ENCODE data around the gene DTD2. TPM values are rescaled to one million over a fixed set of nuclear protein-coding genes. Genes with fewer than 3 reads are reported as not detected.

Gene DTD2
- total RNA-seq, 1 donor from 2014 or later, result 10.3 TPM

- TF ChIP-seq CTCF (IDR thresholded peaks at IDR 0.05; ENCODE audit: partially characterized antibody, unreplicated experiment), result no peak
Measured at GRCh38 chr14:31435276-31435675, 22.0 kb downstream of the DTD2 start.

GRCh38 chr14:31430634-31431264, 26.6 kb downstream of the DTD2 start:
- no peak for DNase-seq
- Mint-ChIP-seq H3K36me3 (ENCODE audit: unreplicated experiment) (peaks cover 7% of the 10 kb centered on the region), H3K4me3 (ENCODE audit: unreplicated experiment) (no peak overlapping the region), H3K27me3 (ENCODE audit: unreplicated experiment) (no peaks in the 10 kb centered on the region), H3K4me1 (ENCODE audit: low read depth, unreplicated experiment) (no peaks in the 10 kb centered on the region), H3K27ac (ENCODE audit: unreplicated experiment) (no peak overlapping the region), H3K9me3 (ENCODE audit: unreplicated experiment) (no peaks in the 10 kb centered on the region)
- TF ChIP-seq CTCF (IDR thresholded peaks at IDR 0.05; ENCODE audit: partially characterized antibody, unreplicated experiment), result no peak

More at GRCh38 chr14:31435276-31435675, 22.0 kb downstream of the DTD2 start:
- Mint-ChIP-seq H3K36me3 (ENCODE audit: unreplicated experiment) (peaks cover 12% of the 10 kb centered on the region), H3K27me3 (ENCODE audit: unreplicated experiment) (no peaks in the 10 kb centered on the region), H3K9me3 (ENCODE audit: unreplicated experiment) (no peaks in the 10 kb centered on the region), H3K4me1 (ENCODE audit: low read depth, unreplicated experiment) (no peaks in the 10 kb centered on the region), H3K27ac (ENCODE audit: unreplicated experiment) (no peak overlapping the region), H3K4me3 (ENCODE audit: unreplicated experiment) (no peak overlapping the region)
- DNase-seq, result no peak

GRCh38 chr14:31429791-31430190, 27.5 kb downstream of the DTD2 start:
- H3K9me3 Mint-ChIP-seq (ENCODE audit: unreplicated experiment), result no peaks in the 10 kb centered on the region
- TF ChIP-seq CTCF (IDR thresholded peaks at IDR 0.05; ENCODE audit: partially characterized antibody, unreplicated experiment), result no peak
- H3K27ac Mint-ChIP-seq (ENCODE audit: unreplicated experiment), result no peak overlapping the region
- H3K27me3 Mint-ChIP-seq (ENCODE audit: unreplicated experiment), result no peaks in the 10 kb centered on the region
- peaks cover 7% of the 10 kb centered on the region for H3K36me3 Mint-ChIP-seq (ENCODE audit: unreplicated experiment)
- no peak for DNase-seq
- no peaks in the 10 kb centered on the region for H3K4me1 Mint-ChIP-seq (ENCODE audit: low read depth, unreplicated experiment)
- H3K4me3 Mint-ChIP-seq (ENCODE audit: unreplicated experiment), result no peak overlapping the region

GRCh38 chr14:31428011-31428410, 29.3 kb downstream of the DTD2 start:
- Mint-ChIP-seq H3K27ac (ENCODE audit: unreplicated experiment) (no peak overlapping the region), H3K27me3 (ENCODE audit: unreplicated experiment) (no peaks in the 10 kb centered on the region), H3K4me1 (ENCODE audit: low read depth, unreplicated experiment) (no peaks in the 10 kb centered on the region), H3K36me3 (ENCODE audit: unreplicated experiment) (peaks cover 7% of the 10 kb centered on the region), H3K9me3 (ENCODE audit: unreplicated experiment) (no peaks in the 10 kb centered on the region), H3K4me3 (ENCODE audit: unreplicated experiment) (no peak overlapping the region)
- TF ChIP-seq CTCF (IDR thresholded peaks at IDR 0.05; ENCODE audit: partially characterized antibody, unreplicated experiment), result no peak
- DNase-seq, result no peak

GRCh38 chr14:31426663-31427062, 30.6 kb downstream of the DTD2 start:
- no peaks in the 10 kb centered on the region for H3K27me3 Mint-ChIP-seq (ENCODE audit: unreplicated experiment)
- no peaks in the 10 kb centered on the region for H3K4me1 Mint-ChIP-seq (ENCODE audit: low read depth, unreplicated experiment)
- H3K4me3 Mint-ChIP-seq (ENCODE audit: unreplicated experiment), result no peak overlapping the region
- H3K9me3 Mint-ChIP-seq (ENCODE audit: unreplicated experiment), result no peaks in the 10 kb centered on the region
- no peaks in the 10 kb centered on the region for H3K36me3 Mint-ChIP-seq (ENCODE audit: unreplicated experiment)
- no peak for DNase-seq
- no peak for TF ChIP-seq CTCF (IDR thresholded peaks at IDR 0.05; ENCODE audit: partially characterized antibody, unreplicated experiment)
- H3K27ac Mint-ChIP-seq (ENCODE audit: unreplicated experiment), result no peak overlapping the region
